ENCODE measurements around the gene RPAP3.

RPAP3 gene

GRCh38 chr12:47742253-47742825, 36.5 kb upstream of the RPAP3 start:
- peak; percentile 92 for DNase-seq

DNA sequence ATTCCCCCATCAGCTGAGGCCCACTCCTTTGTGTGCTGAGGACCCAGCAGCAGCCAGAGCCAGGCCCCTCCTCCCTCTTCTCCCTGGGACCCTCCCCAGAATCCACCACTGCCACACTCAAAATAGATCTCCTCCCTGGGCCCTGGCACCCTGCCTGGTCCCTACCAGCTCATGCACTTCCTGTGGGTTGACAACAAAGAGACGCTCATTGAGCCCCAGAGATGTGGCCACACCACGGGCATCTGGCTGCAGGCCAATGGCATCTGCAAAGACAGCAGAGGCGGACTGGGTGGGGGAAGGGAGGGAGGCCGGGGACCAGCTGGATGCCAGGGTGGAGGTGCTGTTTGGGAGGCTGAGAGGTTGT, 35.5 kb upstream of the RPAP3 start:
- peak; percentile 86 for DNase-seq

GRCh38 chr12:47740606-47741339, 34.9 kb upstream of the RPAP3 start:
- DNase-seq: no peak

GRCh38 chr12:47739979-47740378, 34.1 kb upstream of the RPAP3 start:
- no peak for DNase-seq

DNA sequence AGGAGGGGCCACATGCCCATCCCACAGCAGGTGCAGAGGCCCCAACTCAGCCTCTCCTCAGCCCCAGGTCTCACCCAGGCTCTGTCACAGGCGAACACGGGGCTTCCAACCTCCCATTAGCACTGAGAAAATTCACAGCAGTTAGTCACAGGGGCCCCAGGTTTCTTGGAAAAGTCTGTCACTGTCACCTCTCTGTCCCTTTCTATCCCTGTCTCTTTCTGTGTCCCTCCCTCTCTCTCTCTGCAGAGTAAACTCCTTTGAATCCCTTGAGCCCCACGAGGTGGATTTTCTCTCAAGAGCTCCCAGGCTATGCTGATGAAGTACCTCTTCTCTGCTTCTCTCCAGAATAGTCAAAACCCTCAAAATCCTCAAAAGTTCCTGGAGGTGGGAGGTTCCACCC, 33.5 kb upstream of the RPAP3 start:
- no peak for DNase-seq

DNA sequence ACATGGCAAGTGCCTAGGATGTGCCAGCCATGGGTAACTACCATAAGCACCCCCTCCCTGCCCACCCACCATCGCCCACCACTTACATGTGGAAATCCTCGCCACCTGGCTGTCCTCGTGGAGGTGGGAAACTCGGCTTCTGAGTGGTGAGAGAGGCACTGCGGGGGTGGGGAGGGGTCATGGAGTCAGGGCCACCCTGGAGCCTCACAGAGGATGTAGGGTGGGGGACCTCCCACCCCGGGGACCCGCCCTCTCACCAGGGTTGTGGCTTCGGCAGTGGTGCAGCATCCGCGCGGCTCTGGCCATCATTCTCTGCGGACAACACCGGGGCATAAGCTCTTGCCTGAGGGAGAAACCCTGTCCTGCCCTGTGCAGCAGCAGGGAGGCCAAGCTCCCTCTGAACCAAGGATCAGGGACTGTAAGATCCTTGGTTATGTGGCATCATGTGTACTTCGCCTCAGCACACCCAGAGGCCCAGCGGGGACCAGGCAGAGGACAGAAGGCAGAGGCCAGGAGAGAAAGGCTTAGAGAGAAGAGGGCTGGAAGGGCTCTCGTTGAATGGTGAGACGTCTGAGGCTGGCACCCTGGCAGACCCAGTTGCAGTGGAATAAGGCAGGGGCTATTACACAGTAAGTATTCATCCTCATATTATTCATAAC, 32.2 kb upstream of the RPAP3 start:
- no peak for DNase-seq

DNA sequence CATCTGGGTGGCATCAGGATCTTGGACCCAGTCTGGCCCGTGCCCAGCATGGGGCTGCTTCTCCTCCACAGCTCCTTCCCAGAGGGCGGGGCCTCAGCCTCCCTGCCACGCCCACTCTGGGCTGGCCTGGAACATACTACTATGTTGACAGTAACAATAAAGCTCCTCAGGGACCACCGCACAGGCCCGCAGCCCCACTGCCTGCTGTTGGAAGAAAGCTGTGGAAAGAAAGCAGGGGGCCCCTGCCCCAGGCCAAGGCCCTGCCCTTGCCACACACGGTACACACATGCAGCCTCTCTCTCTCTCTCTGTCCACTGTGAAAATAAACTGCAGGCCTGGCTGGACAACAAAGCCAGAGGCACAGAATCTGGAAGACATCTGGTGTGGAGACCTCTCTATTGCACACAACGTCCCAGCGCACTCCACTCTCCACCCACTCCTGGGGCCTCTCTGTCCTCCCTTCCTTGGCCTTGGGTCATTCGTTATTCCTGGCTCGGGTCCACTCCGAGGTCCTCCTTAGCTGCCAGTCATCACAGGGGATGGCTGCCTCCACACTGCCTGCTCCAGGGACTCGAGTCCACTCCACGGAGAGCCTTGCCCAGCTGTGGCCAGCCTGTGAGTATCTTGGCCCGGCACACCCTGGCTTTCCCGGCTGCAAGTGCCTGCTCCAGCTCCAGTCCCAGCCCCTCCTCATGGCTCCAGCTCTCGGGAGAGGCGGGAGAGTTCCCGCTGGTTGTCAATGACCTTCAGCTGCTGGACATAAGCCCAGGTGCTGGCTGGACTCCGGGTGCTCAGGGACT, 31.2 kb upstream of the RPAP3 start:
- no peak for DNase-seq

GRCh38 chr12:47736216-47736615, 30.4 kb upstream of the RPAP3 start:
- no peak for DNase-seq

- no peak for DNase-seq
Observed at GRCh38 chr12:47735649-47736048, 29.8 kb upstream of the RPAP3 start.

- DNase-seq: no peak
Observed at GRCh38 chr12:47734725-47735480, 29.1 kb upstream of the RPAP3 start.

- no peak for DNase-seq
Observed at GRCh38 chr12:47733142-47733541, 27.3 kb upstream of the RPAP3 start.

DNA sequence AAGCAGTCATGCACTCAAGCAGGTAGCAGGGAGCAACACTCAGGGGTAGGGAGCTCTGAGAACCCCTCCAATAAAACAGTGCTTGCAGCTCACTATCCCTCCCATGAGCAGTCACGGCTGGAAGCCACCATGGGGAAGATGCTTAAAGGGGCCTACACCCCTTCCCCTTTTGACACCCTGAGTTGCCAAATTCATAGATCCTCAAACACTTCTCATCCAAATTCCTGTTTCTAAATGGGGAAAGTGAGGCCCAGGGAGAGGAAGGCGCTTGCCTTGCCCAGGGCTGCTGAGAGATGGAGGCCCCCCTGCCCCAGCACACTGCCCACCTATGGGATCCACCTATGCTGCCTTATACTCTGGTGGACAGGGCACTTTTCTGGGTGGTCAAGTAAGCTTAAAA, 26.7 kb upstream of the RPAP3 start:
- DNase-seq: no peak

DNA sequence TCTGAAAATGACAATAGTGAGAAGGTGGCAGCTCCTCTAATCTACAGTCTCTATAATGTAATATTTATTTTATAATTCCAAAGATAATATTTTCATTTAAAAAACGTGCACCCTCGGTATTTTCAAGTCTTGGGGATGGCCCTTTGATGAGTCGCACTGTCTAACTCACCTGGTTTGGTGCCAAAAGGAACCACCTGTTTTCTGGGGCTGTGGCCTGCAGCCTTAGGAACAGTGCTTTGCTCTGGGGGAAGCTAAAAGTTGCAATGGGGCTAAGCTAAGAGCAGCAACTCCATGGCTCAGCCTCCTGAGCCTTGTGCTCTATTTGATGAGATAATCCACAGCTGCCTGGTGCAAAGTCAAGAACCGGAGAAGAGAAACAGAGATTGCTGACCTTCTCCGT, 25.9 kb upstream of the RPAP3 start:
- no peak for DNase-seq

GRCh38 chr12:47730341-47730744, 24.5 kb upstream of the RPAP3 start:
- no peak for DNase-seq

DNA sequence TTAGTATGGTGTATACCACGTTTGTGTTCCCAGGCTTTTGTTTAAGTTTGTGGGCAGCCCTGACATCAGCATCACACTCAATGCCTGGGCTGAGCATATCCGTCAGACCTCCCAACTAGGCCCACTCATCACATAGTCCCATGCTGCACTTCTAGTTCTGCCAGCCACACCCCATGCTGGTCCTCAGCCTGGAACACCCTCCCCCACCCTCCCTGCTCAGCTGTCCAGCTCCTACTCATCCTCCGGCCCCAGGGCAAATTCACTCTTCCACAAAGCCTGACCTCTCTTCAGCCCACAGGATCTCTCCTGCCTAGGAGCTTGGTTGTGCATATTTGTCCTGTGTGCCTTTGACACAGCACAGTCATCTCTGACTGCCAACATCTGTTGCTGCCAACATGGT, 23.4 kb upstream of the RPAP3 start:
- DNase-seq: no peak

DNA sequence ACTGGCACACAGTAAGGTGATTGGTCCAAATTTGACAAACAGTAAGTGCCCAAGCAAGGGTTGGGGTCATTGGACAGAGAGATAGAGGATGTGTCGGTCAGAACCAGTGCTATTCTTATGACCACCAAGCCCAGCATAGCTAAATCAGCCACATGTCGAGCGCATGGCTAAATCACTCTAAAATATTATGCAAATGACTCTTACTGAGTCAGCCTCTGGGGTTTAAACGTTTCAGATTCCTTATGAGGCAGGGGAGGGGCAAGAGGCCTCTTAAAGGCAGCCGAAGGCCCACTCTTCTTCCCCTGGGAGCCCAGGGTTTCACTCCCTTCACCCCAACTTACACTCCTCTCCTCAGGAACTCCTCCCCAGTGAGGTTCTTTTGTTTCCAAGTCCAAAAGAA, 20.1 kb upstream of the RPAP3 start:
- no peak for DNase-seq

GRCh38 chr12:47725091-47725772, 19.4 kb upstream of the RPAP3 start, which contains the start of gene ENDOU:
TSS of gene ENDOU (minus strand) at chr12:47725490. CDS start at chr12:47725413, 77 bp downstream.
- DNase-seq: no peak

DNA sequence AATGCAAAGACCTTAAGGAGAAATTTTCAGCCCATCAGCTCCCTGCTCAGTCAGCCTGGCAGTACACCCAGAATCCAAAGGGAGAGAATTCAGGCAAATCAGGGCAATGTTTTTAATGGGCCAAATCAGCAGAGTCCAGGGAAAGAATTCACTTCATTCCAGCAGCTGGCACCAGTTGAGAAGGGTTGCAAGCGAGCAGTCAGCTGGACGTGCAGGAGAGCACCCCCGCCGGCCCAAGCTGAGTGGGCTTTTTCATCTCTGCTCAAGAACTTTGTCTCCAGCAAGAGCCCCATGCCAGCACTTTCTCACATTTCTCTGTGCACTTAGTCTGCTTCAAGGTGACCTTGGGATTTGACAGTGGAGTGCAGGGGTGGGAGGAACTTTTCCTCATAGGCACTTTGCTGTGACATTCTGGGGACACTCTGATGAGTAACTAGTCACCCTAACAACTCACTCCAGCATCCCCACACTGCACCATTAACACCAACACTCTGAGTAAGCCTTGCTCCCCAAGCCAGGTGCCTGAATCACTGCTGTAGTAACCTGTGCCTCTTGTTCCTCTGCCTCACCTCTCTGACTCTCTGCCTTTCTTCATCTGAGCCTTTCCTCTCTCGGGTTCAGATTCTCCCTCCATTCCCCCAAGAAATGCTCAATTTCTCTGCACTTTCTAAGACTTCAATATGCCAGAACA, 17.3 kb upstream of the RPAP3 start:
- no peak for DNase-seq

DNA sequence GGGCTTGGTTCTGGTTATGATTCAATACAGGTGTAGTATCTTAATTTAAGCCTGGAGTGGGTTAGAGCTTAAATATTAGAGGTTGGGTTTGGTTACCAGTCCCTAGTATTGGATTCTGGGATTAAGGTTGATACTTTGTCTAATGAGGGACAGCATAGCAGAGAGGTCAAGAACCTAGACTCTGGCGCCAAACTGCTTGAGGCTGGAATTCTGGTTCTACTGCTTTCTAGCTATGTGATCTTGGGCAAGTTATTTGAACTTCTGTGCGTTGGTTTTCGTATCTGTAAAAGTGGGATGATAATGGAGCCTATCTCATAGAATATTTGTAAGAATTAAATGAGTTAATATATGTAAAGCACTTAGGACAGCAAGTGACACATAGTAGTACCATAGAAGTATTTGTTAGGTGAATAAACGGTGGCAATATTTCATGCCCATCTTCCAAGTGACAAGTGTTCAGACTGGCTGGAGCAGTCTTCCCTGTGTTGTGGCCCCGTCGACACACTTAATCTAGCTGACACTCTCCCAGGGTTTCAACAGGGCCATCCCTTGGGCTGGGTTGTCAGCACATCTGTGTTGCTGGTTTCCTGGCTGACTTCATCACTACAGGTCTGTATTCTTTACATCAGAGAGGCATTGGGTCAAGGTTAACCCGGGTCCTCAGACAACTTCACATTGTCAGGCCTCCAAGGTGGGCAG, 16.5 kb upstream of the RPAP3 start:
- no peak for DNase-seq

DNA sequence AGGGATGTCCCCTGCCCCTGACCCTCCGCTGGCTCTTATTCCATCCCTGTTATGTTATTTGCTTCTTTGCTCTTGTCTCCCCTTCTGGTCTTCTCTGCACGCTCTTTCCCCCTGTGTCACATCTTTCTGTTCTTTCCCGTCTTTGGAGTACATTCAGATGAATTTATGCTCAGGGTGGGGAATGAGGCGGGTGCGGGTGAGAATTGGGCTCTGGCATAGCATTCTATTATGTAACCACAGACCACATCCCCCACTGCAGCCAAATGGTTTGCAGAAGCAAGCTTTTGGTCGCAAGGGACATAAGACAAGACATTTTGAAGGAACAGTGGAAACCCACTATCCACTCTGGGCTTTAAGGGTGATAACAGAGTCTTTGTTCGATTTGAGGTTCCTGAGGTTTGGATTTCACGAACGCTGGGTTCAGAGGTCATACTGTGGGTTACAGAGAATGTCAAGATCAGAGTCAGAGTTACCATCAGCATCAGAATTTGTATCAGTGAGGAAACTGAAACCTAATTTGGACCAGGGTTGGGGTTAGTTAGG, 15.7 kb upstream of the RPAP3 start:
- DNase-seq: no peak

DNA sequence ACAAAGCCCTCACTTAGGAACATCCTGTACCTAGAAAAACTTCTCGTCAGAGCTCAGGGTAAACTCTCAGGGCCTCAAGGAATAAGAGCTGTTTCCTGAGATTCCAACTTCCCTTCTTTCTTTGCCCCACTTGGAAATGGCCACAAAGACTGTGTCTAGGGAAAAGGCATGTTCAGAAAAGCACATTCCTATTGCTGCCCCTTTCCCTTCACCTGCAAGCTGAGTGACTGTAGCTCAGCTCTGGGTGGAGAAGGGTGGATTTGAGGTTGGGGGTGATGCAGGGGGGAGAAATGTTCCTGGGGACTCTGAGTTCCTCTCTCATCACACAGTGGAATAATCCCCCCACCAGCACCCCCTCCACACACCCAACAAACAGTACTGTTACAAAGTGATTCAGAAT, 12.7 kb upstream of the RPAP3 start:
- no peak for DNase-seq

All from activated effector memory CD4-positive, alpha-beta T cell treated with anti-CD3 and anti-CD28 coated beads, Interleukin-2, amount 50 U/mL, for 16 hours (primary cell).